K562 (cell line): Measurements from ENCODE around the gene POMGNT1. TPM values are rescaled to one million over a fixed set of nuclear protein-coding genes. Genes with fewer than 3 reads are reported as not detected.

ENCODE experiments used
- DPF2 ChIP-seq: fragments of 450-650 bp; IDR thresholded peaks from 2 replicates; pipeline ENCODE4 v1.6.1; 2016
- ESRRA ChIP-seq: fragments of 450-650 bp; IDR thresholded peaks from 2 replicates; pipeline ENCODE4 v1.6.1; 2014; ENCODE audit warnings: low read depth, mild to moderate bottlenecking, moderate library complexity, borderline replicate concordance
- GABPB2 ChIP-seq: fragments of 250-450 bp; sonication (Bioruptor Pico); conservative IDR thresholded peaks from 2 replicates; pipeline ENCODE4 v1.5.1; 2021; ENCODE audit warnings: mild to moderate bottlenecking
- GTF2A2 ChIP-seq: IDR thresholded peaks from 2 replicates; pipeline ENCODE4 v1.6.1; 2016; ENCODE audit warnings: mild to moderate bottlenecking, missing genetic modification characterization, missing compliant biosample characterization
- HLTF ChIP-seq: fragments of 450-650 bp; IDR thresholded peaks from 2 replicates; pipeline ENCODE4 v1.6.1; 2016
- HMGXB4 ChIP-seq: sonication (generic); formaldehyde crosslinking; IDR thresholded peaks from 2 replicates; pipeline ENCODE4 v1.8.1; 2023; ENCODE audit warnings: mild to moderate bottlenecking, missing genetic modification reagents
- NFATC3 ChIP-seq: fragments of 450-650 bp; IDR thresholded peaks from 2 replicates; pipeline ENCODE4 v1.6.1; 2017; ENCODE audit warnings: mild to moderate bottlenecking
- NFE2 ChIP-seq: IDR thresholded peaks from 2 replicates; pipeline ENCODE4 v1.6.1; 2014; ENCODE audit warnings: antibody characterized with exemption, low read depth
- NKRF ChIP-seq: fragments of 450-650 bp; IDR thresholded peaks from 2 replicates; pipeline ENCODE4 v1.6.1; 2016; ENCODE audit warnings: borderline replicate concordance
- NUFIP1 ChIP-seq: fragments of 450-650 bp; IDR thresholded peaks from 2 replicates; pipeline ENCODE4 v1.6.1; 2018; ENCODE audit not compliant: partially characterized antibody
- PCBP1 ChIP-seq: fragments of 200-400 bp; formaldehyde crosslinking; IDR thresholded peaks from 2 replicates; pipeline ENCODE4 v1.6.1; 2018; ENCODE audit warnings: mild to moderate bottlenecking, low read depth, low read length; ENCODE audit not compliant: poor library complexity, severe bottlenecking
- PHTF2 ChIP-seq: fragments of 250-450 bp; sonication (Bioruptor Pico); IDR thresholded peaks from 2 replicates; pipeline ENCODE4 v1.5.0; 2021; ENCODE audit warnings: mild to moderate bottlenecking
- PKNOX1 ChIP-seq: fragments of 450-650 bp; IDR thresholded peaks from 2 replicates; pipeline ENCODE4 v1.6.1; 2016
- PRPF4 ChIP-seq: fragments of 200-400 bp; formaldehyde crosslinking; IDR thresholded peaks from one replicate; pipeline ENCODE4 v1.6.1; 2017; ENCODE audit warnings: low read length, low read depth, mild to moderate bottlenecking; ENCODE audit not compliant: insufficient read depth, poor library complexity, severe bottlenecking
- RFX7 ChIP-seq: fragments of 250-450 bp; sonication (Bioruptor Pico); IDR thresholded peaks from 2 replicates; pipeline ENCODE4 v1.5.1; 2021; ENCODE audit warnings: mild to moderate bottlenecking
- SMAD1 ChIP-seq: fragments of 150-350 bp; IDR thresholded peaks from 2 replicates; pipeline ENCODE4 v1.6.1; 2014; ENCODE audit warnings: low read length, low read depth; ENCODE audit not compliant: partially characterized antibody
- SNIP1 ChIP-seq: fragments of 450-650 bp; IDR thresholded peaks from 2 replicates; pipeline ENCODE4 v1.7.1; 2017; ENCODE audit warnings: low read depth, mild to moderate bottlenecking
- STAG1 ChIP-seq: sonication (generic); formaldehyde crosslinking; IDR thresholded peaks from 2 replicates; pipeline ENCODE4 v1.5.0; 2020; ENCODE audit warnings: missing genetic modification reagents, borderline replicate concordance
- TAF15 ChIP-seq: fragments of 200-400 bp; formaldehyde crosslinking; IDR thresholded peaks from 2 replicates; pipeline ENCODE4 v1.6.1; 2017; ENCODE audit warnings: mild to moderate bottlenecking, low read depth, low read length, moderate library complexity
- TSC22D4 ChIP-seq: fragments of 450-650 bp; IDR thresholded peaks from 2 replicates; pipeline ENCODE4 v1.6.1; 2016; ENCODE audit warnings: missing genetic modification characterization, missing biosample characterization, control low read depth
- ZBTB2 ChIP-seq: fragments of 450-650 bp; IDR thresholded peaks from 2 replicates; pipeline ENCODE4 v1.6.1; 2016; ENCODE audit warnings: antibody characterized with exemption
- polyA plus RNA-seq, 8 experiments: library from polyadenylated mRNA; depleted of rRNA in 4 of 8; stranded (reverse) in 5 of 8; unstranded in 3 of 8; fragments of >200 nt; fragmentation: Nextera tagmentation in 2 of 8; fragmentation: Illumina TruSeq in 1 of 8; extraction: Ambion mirVana in 2 of 8; extraction: Trizol in 1 of 8; gene quantifications; 2 replicates each; pipeline versions ENCODE4 v1.2.1 to v1.2.3, GENCODE V29; 2011 to 2014; ENCODE audit warnings: inconsistent platforms in 1 of 8, missing spikeins in 1 of 8
- total RNA-seq, 7 experiments: library from RNA; depleted of rRNA in 6 of 7; stranded (reverse); fragments of >200 nt in 6 of 7; fragmentation: Illumina TruSeq in 2 of 7; extraction: Trizol in 2 of 7; gene quantifications; 2 replicates each; pipeline versions ENCODE4 v1.2.1 to v1.2.3, GENCODE V29; 2011 to 2021; ENCODE audit warnings: low replicate concordance in 1 of 7
- TF ChIP-seq, protein P1 (sequence below): fragments of 250-450 bp; sonication (Bioruptor Pico); IDR thresholded peaks from 2 replicates; pipeline ENCODE4 v1.8.0; 2022; ENCODE audit warnings: moderate library complexity, mild to moderate bottlenecking, inconsistent platforms

Gene POMGNT1
- total and polyA plus RNA-seq, 9 of the 15 experiments (the other 6 are each of a cell fraction or from before 2014, with no cell fraction given), result 14.1 to 58.9 (median 37.8) TPM

- no peak for TF ChIP-seq PRPF4
- TF ChIP-seq SMAD1, result no peak
- peak; percentile 74; the same call in 1 of the 2 replicates for TF ChIP-seq NKRF
- TF ChIP-seq, protein P1, sequence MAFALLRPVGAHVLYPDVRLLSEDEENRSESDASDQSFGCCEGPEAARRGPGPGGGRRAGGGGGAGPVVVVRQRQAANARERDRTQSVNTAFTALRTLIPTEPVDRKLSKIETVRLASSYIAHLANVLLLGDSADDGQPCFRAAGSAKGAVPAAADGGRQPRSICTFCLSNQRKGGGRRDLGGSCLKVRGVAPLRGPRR (CRISPR knock-in tag), result no peak
- no peak for TF ChIP-seq GTF2A2 (tag)
- TF ChIP-seq TSC22D4 (tag), result 0 out of 2 replicates have a peak, but pooled peaks have one; percentile 63
- no peak for TF ChIP-seq NUFIP1
- TF ChIP-seq PCBP1, result no peak
- TF ChIP-seq PKNOX1, result peak; percentile 30; the same call in 1 of the 2 replicates
- no peak for TF ChIP-seq TAF15
- TF ChIP-seq HLTF, result peak; percentile 90
- TF ChIP-seq GABPB2 (CRISPR knock-in tag), result no peak
- no peak for TF ChIP-seq HMGXB4
- TF ChIP-seq PHTF2, result no peak
- TF ChIP-seq NFE2, result no peak
- peak; percentile 15; the same call in 1 of the 2 replicates for TF ChIP-seq ESRRA
- peak; percentile 62; the same call in 1 of the 2 replicates for TF ChIP-seq SNIP1
- peak; percentile 73; the same call in 1 of the 2 replicates for TF ChIP-seq NFATC3
- peak; percentile 70; the same call in 1 of the 2 replicates for TF ChIP-seq ZBTB2
- TF ChIP-seq DPF2, result peak; percentile 77
- peak; percentile 54; the same call in 1 of the 2 replicates for TF ChIP-seq RFX7 (CRISPR knock-in tag)
- peak; percentile 94 for TF ChIP-seq STAG1 (CRISPR knock-in tag)
Observed at GRCh38 chr1:46179138-46180081, 18.8 kb downstream of the POMGNT1 start (continued).
